ENCODE data around the gene CERCAM. TPM values are rescaled to one million over a fixed set of nuclear protein-coding genes. Genes with fewer than 3 reads are reported as not detected.

CERCAM gene
- polyA plus RNA-seq, 3 donors: 1.5 to 2.5 (median 1.8) TPM

DNA sequence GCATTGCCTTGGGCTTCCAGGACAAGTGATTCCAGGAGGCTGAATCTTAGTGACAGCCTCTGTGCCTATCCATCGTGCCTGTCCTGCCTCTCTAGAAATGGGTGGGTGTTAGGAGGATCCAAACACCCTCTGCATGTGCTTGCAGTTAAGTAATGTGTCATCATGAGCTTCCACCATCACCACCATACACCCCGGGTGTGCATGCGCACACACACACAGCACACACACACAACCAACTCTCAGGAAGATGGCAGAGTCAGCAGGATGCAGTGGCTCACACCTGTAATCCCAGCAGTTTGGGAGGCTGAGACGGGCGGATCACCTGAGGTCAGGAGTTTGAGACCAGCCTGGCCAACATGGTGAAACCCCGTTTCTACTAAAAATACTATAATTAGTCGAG, 22.8 kb upstream of the CERCAM start:
- H4K20me1 ChIP-seq (ENCODE audit: insufficient read depth, low read length): no peaks in the 10 kb centered on the region
- H3K9ac ChIP-seq (ENCODE audit: insufficient read depth, low read length, poor library complexity, severe bottlenecking): no peak overlapping the region
- peak overlapping the region in 1 of 7 donors; percentile 0 for H3K27ac Mint-ChIP-seq
- TF ChIP-seq CTCF (IDR thresholded peaks at IDR 0.05): no peak
- H3K4me1 Mint-ChIP-seq: peaks cover 14% of the 10 kb centered on the region
- H3K9me3 ChIP-seq (replicated peaks in 1 of 2; ENCODE audit: control insufficient read depth in 1 of 2, insufficient read depth in 1 of 2, low read length in 2 of 2): no peaks in the 10 kb centered on the region
- peaks cover under 1% of the 10 kb centered on the region in 2 donors for H3K36me3 ChIP-seq (replicated peaks in 1 of 2; ENCODE audit: control insufficient read depth in 1 of 2, insufficient read depth in 2 of 2, low read length in 2 of 2)
- intact Hi-C loops (cut with micrococcal nuclease): no loop called here
- H3K27me3 Mint-ChIP-seq (ENCODE audit: low read depth in 3 of 3): peaks cover 11 to 31% (median 13%) of the 10 kb centered on the region in 3 donors
- 84% methylated on average over 3 of the region's 7 CpGs for WGBS (ENCODE audit: insufficient coverage)
- no peak overlapping the region for H3K4me3 ChIP-seq (replicated peaks in 1 of 3; ENCODE audit: low read depth in 2 of 3, low read length in 3 of 3)
- H3K79me2 ChIP-seq (ENCODE audit: insufficient read depth, low read length): no peaks in the 10 kb centered on the region
- H3K27me3 ChIP-seq (ENCODE audit: control insufficient read depth in 2 of 2, insufficient read depth in 2 of 2, low read length in 2 of 2): no peaks in the 10 kb centered on the region
- no peak for DNase-seq
- no peaks in the 10 kb centered on the region for H3K9me3 Mint-ChIP-seq
- no peaks in the 10 kb centered on the region for H3K36me3 Mint-ChIP-seq
- peaks cover 10 to 11% of the 10 kb centered on the region in 2 donors for H3K4me1 ChIP-seq (ENCODE audit: control insufficient read depth in 1 of 2, insufficient read depth in 2 of 2, low read length in 2 of 2)
- H2AFZ ChIP-seq (ENCODE audit: insufficient read depth, low read depth, low read length, poor library complexity, severe bottlenecking): peak overlapping the region; percentile 36
- peak overlapping the region in 1 of 2 donors; percentile 5 for H3K4me3 Mint-ChIP-seq
- no peak overlapping the region for H3K27ac ChIP-seq (ENCODE audit: low read depth in 1 of 2, low read length in 2 of 2)
- H3K4me2 ChIP-seq (replicated peaks; ENCODE audit: extremely low read depth, low read length, poor library complexity, severe bottlenecking): no peak overlapping the region

- Mint-ChIP-seq H3K36me3 (no peaks in the 10 kb centered on the region), H3K4me3 (no peak overlapping the region)
- 88% methylated on average over 3 of the region's 3 CpGs for WGBS (ENCODE audit: insufficient coverage)
These were observed 20.8 kb upstream of the CERCAM start for GRCh38 chr9:128399861-128400260.

More at GRCh38 chr9:128399861-128400260, 20.8 kb upstream of the CERCAM start:
- H3K79me2 ChIP-seq (ENCODE audit: insufficient read depth, low read length): no peaks in the 10 kb centered on the region
- Mint-ChIP-seq H3K4me1 (peaks cover 14% of the 10 kb centered on the region), H3K27me3 (ENCODE audit: low read depth in 3 of 3) (peaks cover 15 to 28% (median 15%) of the 10 kb centered on the region in 3 donors), H3K9me3 (no peaks in the 10 kb centered on the region), H3K27ac (no peak overlapping the region)
- no peaks in the 10 kb centered on the region for H4K20me1 ChIP-seq (ENCODE audit: insufficient read depth, low read length)
- H3K9me3 ChIP-seq (replicated peaks in 1 of 2; ENCODE audit: control insufficient read depth in 1 of 2, insufficient read depth in 1 of 2, low read length in 2 of 2): no peaks in the 10 kb centered on the region
- no peak overlapping the region for H3K27ac ChIP-seq (ENCODE audit: low read depth in 1 of 2, low read length in 2 of 2)
- H3K4me1 ChIP-seq (ENCODE audit: control insufficient read depth in 1 of 2, insufficient read depth in 2 of 2, low read length in 2 of 2): peaks cover 10 to 11% of the 10 kb centered on the region in 2 donors
- intact Hi-C loops (cut with micrococcal nuclease): no loop called here
- H2AFZ ChIP-seq (ENCODE audit: insufficient read depth, low read depth, low read length, poor library complexity, severe bottlenecking): no peak overlapping the region
- no peaks in the 10 kb centered on the region for H3K36me3 ChIP-seq (replicated peaks in 1 of 2; ENCODE audit: control insufficient read depth in 1 of 2, insufficient read depth in 2 of 2, low read length in 2 of 2)
- no peaks in the 10 kb centered on the region for H3K27me3 ChIP-seq (ENCODE audit: control insufficient read depth in 2 of 2, insufficient read depth in 2 of 2, low read length in 2 of 2)
- H3K4me3 ChIP-seq (replicated peaks in 1 of 3; ENCODE audit: low read depth in 2 of 3, low read length in 3 of 3): no peak overlapping the region
- no peak for DNase-seq
- no peak overlapping the region for H3K9ac ChIP-seq (ENCODE audit: insufficient read depth, low read length, poor library complexity, severe bottlenecking)
- no peak overlapping the region for H3K4me2 ChIP-seq (replicated peaks; ENCODE audit: extremely low read depth, low read length, poor library complexity, severe bottlenecking)
- TF ChIP-seq CTCF (IDR thresholded peaks at IDR 0.05): no peak
